NCI-H1417 treated with DMSO at 0.1 percent for 48 hours (cell line): Measurements from ENCODE around the gene TUB.

Experiments
- DNase-seq: peaks from one replicate; lab custom pipeline; 2025; lab: John Stamatoyannopoulos, UW

TUB gene

GRCh38 chr11:8108421-8108820 lies 27.4 kb downstream of the TUB start:
- no peak for DNase-seq

- no peak for DNase-seq
Measured at GRCh38 chr11:8109675-8110074, 28.7 kb downstream of the TUB start.

- DNase-seq: no peak
Measured at GRCh38 chr11:8110396-8110795, 29.4 kb downstream of the TUB start.

- no peak for DNase-seq
Measured at GRCh38 chr11:8111636-8112035, 30.6 kb downstream of the TUB start.

- no peak for DNase-seq
Measured at GRCh38 chr11:8122173-8122764, 41.3 kb downstream of the TUB start.

GRCh38 chr11:8126649-8127289 lies 45.8 kb downstream of the TUB start:
- DNase-seq: no peak

DNA sequence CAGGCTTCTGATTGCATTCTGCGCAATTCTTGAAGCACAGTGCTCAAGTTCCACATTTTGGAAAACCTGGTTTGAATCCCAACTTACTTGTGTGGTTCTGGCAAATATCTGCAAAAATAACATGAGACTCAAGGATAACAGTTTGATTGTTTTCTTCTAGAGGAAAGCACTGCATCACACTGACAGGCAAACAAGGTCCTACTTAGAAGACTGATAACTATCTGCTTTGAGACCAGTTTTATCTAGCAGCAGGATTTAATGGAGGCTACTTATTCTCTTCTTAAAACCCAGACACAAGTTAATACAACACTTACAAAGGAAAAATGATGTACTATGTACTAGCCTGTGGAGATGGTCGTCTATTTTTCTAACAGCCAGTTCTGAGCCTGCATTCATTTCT lies 46.4 kb downstream of the TUB start:
- no peak for DNase-seq

GRCh38 chr11:8138526-8138925 lies 57.5 kb downstream of the TUB start:
- DNase-seq: no peak

DNA sequence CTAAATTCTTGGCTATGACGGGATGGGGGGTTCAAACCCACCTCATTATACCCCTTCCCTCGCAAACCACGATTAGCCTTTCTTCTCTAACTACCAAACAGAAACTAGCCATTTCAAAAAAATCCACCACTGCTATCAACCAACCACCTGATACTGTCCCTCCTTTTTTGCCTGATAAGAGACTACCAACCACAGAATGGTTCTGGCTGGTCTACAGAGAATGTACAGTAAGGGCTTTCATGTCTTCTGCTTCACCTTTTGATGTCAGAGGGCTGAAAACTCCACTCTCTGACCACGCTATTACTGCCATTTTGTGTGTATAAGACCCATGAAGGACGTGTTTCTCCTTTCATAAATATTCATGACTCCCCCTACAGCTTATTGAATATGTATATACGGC lies 68.7 kb downstream of the TUB start:
- DNase-seq: no peak
